Measurements from ENCODE around the gene UBE2D2.

DNA sequence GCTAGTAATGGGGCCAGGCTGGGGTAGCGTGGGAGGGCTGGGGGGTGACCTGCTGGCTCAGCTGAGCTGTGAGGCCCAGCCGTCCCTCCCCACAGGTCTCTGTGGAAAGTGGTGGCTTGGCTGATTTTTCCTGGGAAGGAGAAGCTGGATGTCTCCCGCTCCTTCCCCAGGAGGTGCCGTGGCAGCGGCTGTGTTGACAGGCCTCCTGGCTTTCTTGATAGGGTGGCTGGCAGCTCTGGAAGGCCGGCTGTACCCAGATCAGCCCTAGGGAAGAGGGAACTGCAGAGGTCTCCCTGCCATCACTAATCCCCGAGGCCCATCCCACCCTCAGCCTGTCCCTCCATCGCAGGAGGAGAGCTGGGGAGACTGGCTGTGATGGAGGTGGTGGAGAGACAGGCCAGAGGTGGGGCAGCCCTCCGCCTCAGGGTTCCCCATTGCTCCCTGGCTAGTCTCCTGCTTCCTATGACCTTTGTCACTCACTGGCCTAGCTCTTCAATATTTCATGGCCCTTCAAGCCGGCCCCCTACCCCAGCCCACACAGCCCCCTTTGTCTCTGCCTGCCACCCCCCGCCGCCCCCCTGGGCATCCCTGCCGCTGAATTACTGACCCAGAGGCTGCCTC is 93.8 kb downstream of the UBE2D2 start:
- TF ChIP-seq CTCF (IDR thresholded peaks at IDR 0.05 in 4 of 5, conservative IDR thresholded peaks at IDR 0.05 in 1 of 5) (no peak), POLR2A (IDR thresholded peaks at IDR 0.05) (no peak)

Measured in gastrocnemius medialis (tissue), 4 donors.